H9 (cell line): ENCODE results near the gene SYMPK. TPM values are rescaled to one million over a fixed set of nuclear protein-coding genes. Genes with fewer than 3 reads are reported as not detected.

ENCODE experiments used
- DNase-seq: peaks from one replicate; pipeline ENCODE4 v3.0.0-alpha.2; 2017
- H2AFZ ChIP-seq: one replicate; pipeline ENCODE4 v1.6.1; 2013; ENCODE audit warnings: mild to moderate bottlenecking, low read length, control low read depth, moderate library complexity
- H2AK5ac ChIP-seq: 2 replicates; pipeline ENCODE4 v1.6.1; 2013; ENCODE audit warnings: low read length, control low read depth, mixed read lengths; ENCODE audit not compliant: insufficient read length
- H2BK120ac ChIP-seq: one replicate; pipeline ENCODE4 v1.6.1; 2013; ENCODE audit warnings: low read depth, mild to moderate bottlenecking, low read length, control low read depth, inconsistent platforms; ENCODE audit not compliant: poor library complexity, severe bottlenecking
- H2BK12ac ChIP-seq: 2 replicates; pipeline ENCODE4 v1.6.1; 2013; ENCODE audit warnings: low read length, control low read depth, mixed read lengths, low read depth; ENCODE audit not compliant: insufficient read length
- H2BK15ac ChIP-seq: 2 replicates; pipeline ENCODE4 v1.6.1; 2013; ENCODE audit warnings: low read depth, low read length, control low read depth
- H2BK20ac ChIP-seq: one replicate; pipeline ENCODE4 v1.6.1; 2013; ENCODE audit warnings: low read depth, mild to moderate bottlenecking, low read length, control low read depth, inconsistent platforms; ENCODE audit not compliant: poor library complexity, severe bottlenecking
- H2BK5ac ChIP-seq: 2 replicates; pipeline ENCODE4 v1.6.1; 2013; ENCODE audit warnings: low read length, control low read depth, mixed read lengths; ENCODE audit not compliant: insufficient read length
- H3K14ac ChIP-seq: 2 replicates; pipeline ENCODE4 v1.6.1; 2013; ENCODE audit warnings: low read length, control low read depth; ENCODE audit not compliant: insufficient read depth
- H3K18ac ChIP-seq: 2 replicates; pipeline ENCODE4 v1.6.1; 2013; ENCODE audit warnings: low read depth, mild to moderate bottlenecking, mixed read lengths, low read length, control low read depth; ENCODE audit not compliant: insufficient read length
- H3K23ac ChIP-seq: 2 replicates; pipeline ENCODE4 v1.6.1; 2013; ENCODE audit warnings: low read length, control low read depth, mixed read lengths, low read depth; ENCODE audit not compliant: insufficient read length
- H3K23me2 ChIP-seq: 2 replicates; pipeline ENCODE4 v1.6.1; 2013; ENCODE audit warnings: low read depth, mild to moderate bottlenecking, mixed read lengths, low read length, control low read depth; ENCODE audit not compliant: insufficient read length, poor library complexity, severe bottlenecking
- H3K27ac ChIP-seq: 2 replicates; pipeline ENCODE4 v1.5.1; 2013; ENCODE audit warnings: low read length, control low read depth, mixed read lengths, low read depth; ENCODE audit not compliant: insufficient read length
- H3K27me3 ChIP-seq: 2 replicates; pipeline ENCODE4 v1.6.1; 2013; ENCODE audit warnings: low read length, control low read depth, inconsistent platforms; ENCODE audit not compliant: insufficient read depth
- H3K4ac ChIP-seq: 2 replicates; pipeline ENCODE4 v1.6.1; 2013; ENCODE audit warnings: low read depth, mild to moderate bottlenecking, control low read depth, inconsistent platforms, low read length, moderate library complexity
- H3K4me1 ChIP-seq: 2 replicates; pipeline ENCODE4 v1.6.1; 2013; ENCODE audit warnings: low read length, control low read depth, inconsistent platforms; ENCODE audit not compliant: insufficient read depth
- H3K4me2 ChIP-seq: 2 replicates; pipeline ENCODE4 v1.6.1; 2013; ENCODE audit warnings: low read length, control low read depth, mixed read lengths; ENCODE audit not compliant: insufficient read length, insufficient read depth
- H3K56ac ChIP-seq: 2 replicates; pipeline ENCODE4 v1.6.1; 2013; ENCODE audit warnings: low read depth, mild to moderate bottlenecking, mixed read lengths, low read length, control low read depth; ENCODE audit not compliant: insufficient read length
- H3K79me1 ChIP-seq: 2 replicates; pipeline ENCODE4 v1.6.1; 2013; ENCODE audit warnings: low read depth, mild to moderate bottlenecking, moderate library complexity, low read length, control low read depth, inconsistent platforms; ENCODE audit not compliant: insufficient read depth, poor library complexity, severe bottlenecking
- H3K79me2 ChIP-seq: 2 replicates; pipeline ENCODE4 v1.6.1; 2013; ENCODE audit warnings: low read length, control low read depth, inconsistent platforms; ENCODE audit not compliant: insufficient read depth
- H3K9ac ChIP-seq: 2 replicates; pipeline ENCODE4 v1.6.1; 2013; ENCODE audit warnings: low read length, control low read depth, mixed read lengths; ENCODE audit not compliant: insufficient read length; ENCODE audit errors: extremely low read depth
- H3K9me3 ChIP-seq: one replicate; pipeline ENCODE4 v1.6.1; 2013; ENCODE audit warnings: low read depth, low read length, inconsistent platforms; ENCODE audit not compliant: control insufficient read depth
- H3T11ph ChIP-seq: one replicate; pipeline ENCODE4 v1.6.1; 2013; ENCODE audit warnings: mild to moderate bottlenecking, low read length, control low read depth, inconsistent platforms
- H4K20me1 ChIP-seq: one replicate; pipeline ENCODE4 v1.6.1; 2013; ENCODE audit not compliant: control insufficient read depth, insufficient read length, insufficient read depth
- H4K5ac ChIP-seq: 2 replicates; pipeline ENCODE4 v1.6.1; 2013; ENCODE audit warnings: low read depth, mild to moderate bottlenecking, mixed read lengths, low read length, control low read depth; ENCODE audit not compliant: insufficient read length
- H4K8ac ChIP-seq: replicated peaks from 2 replicates; pipeline ENCODE4 v1.6.1; 2013; ENCODE audit warnings: low read length, control low read depth, mixed read lengths, low read depth; ENCODE audit not compliant: insufficient read length
- H4K91ac ChIP-seq: 2 replicates; pipeline ENCODE4 v1.6.1; 2013; ENCODE audit warnings: low read depth, mild to moderate bottlenecking, moderate library complexity, mixed read lengths, low read length, control low read depth; ENCODE audit not compliant: insufficient read length
- H3K27ac Mint-ChIP-seq, 3 experiments: 2 replicates in 2 of 3; 3 replicates in 1 of 3; pipeline ENCODE4 v1.8.0; 2020 to 2021; ENCODE audit warnings: mixed read lengths in 3 of 3, mild to moderate bottlenecking in 1 of 3, moderate library complexity in 1 of 3
- H3K27me3 Mint-ChIP-seq: 2 replicates; pipeline ENCODE4 v1.8.0; 2021; ENCODE audit warnings: low read depth, mild to moderate bottlenecking, moderate library complexity, mixed read lengths
- H3K36me3 Mint-ChIP-seq, 3 experiments: 2 replicates in 2 of 3; 3 replicates in 1 of 3; pipeline ENCODE4 v1.8.0; 2020 to 2021; ENCODE audit warnings: low read depth in 3 of 3, mixed read lengths in 3 of 3; ENCODE audit not compliant: insufficient read depth in 1 of 3
- H3K4me1 Mint-ChIP-seq, 2 experiments: 2 replicates each; pipeline ENCODE4 v1.8.0; 2020; ENCODE audit warnings: mixed read lengths in 2 of 2
- H3K4me3 Mint-ChIP-seq, 2 experiments: 2 replicates in 1 of 2; 3 replicates in 1 of 2; pipeline ENCODE4 v1.8.0; 2020 to 2021; ENCODE audit warnings: mild to moderate bottlenecking in 2 of 2, mixed read lengths in 2 of 2, moderate library complexity in 1 of 2
- H3K9me3 Mint-ChIP-seq, 2 experiments: 2 replicates in 1 of 2; 3 replicates in 1 of 2; pipeline ENCODE4 v1.8.0; 2020; ENCODE audit warnings: mild to moderate bottlenecking in 2 of 2, mixed read lengths in 2 of 2, moderate library complexity in 1 of 2
- CTCF ChIP-seq: fragments of 200-600 bp; sonication (generic); conservative IDR thresholded peaks from 3 replicates; pipeline ENCODE4 v1.8.0; 2021; ENCODE audit warnings: antibody characterized with exemption, mild to moderate bottlenecking
- WGBS: extraction: QIAGEN DNeasy Blood & Tissue Kit; methylation state at CpG from one replicate; pipeline ENCODE4 v1.1.7; 2013; ENCODE audit warnings: missing lambda C conversion rate, low lambda C conversion rate, mixed read lengths; ENCODE audit not compliant: insufficient read length; ENCODE audit errors: extremely low coverage; 5-methylcytosine and 5-hydroxymethylcytosine counted together
- total RNA-seq: library from RNA; stranded (reverse); gene quantifications from 2 replicates; pipeline ENCODE4 v1.2.1, GENCODE V29; 2021

Gene SYMPK
- total RNA-seq, 1 experiment from 2014 or later: 104 TPM

- no peak for DNase-seq
- Mint-ChIP-seq H3K9me3 (no peaks in the 10 kb centered on the region; a peak in 1 of 5 replicates), H3K27ac (peak overlapping the region; percentile 97 to 100 (median 99)), H3K27me3 (no peaks in the 10 kb centered on the region; the same call in 1 of the 2 replicates), H3K36me3 (peaks cover 16 to 26% (median 18%) of the 10 kb centered on the region in 3 experiments; a peak in 6 of 7 replicates), H3K4me1 (peaks cover 34 to 42% of the 10 kb centered on the region in 2 experiments), H3K4me3 (peak overlapping the region; percentile 97 to 100)
- WGBS: no CpG with 5 or more reads among the region's 11 CpGs
- Histone ChIP-seq H3K56ac (no peak overlapping the region), H2AK5ac (no peak overlapping the region), H4K91ac (no peak overlapping the region), H3K27ac (peak overlapping the region; percentile 49), H3K4me1 (peaks cover 5% of the 10 kb centered on the region; the same call in 1 of the 2 replicates), H3K4me2 (peak overlapping the region; percentile 75), H2BK120ac (no peak overlapping the region), H2AFZ (no peak overlapping the region), H3K23me2 (peaks cover 18% of the 10 kb centered on the region), H3K79me2 (peaks cover 11% of the 10 kb centered on the region; the same call in 1 of the 2 replicates), H3K23ac (no peak overlapping the region), H3K4ac (no peak overlapping the region), H3K79me1 (peaks cover 3% of the 10 kb centered on the region), H2BK5ac (no peak overlapping the region), H4K20me1 (no peaks in the 10 kb centered on the region), H3K14ac (no peak overlapping the region), H2BK12ac (no peak overlapping the region), H3K9ac (peak overlapping the region; percentile 75), H3K18ac (no peak overlapping the region), H3K9me3 (no peaks in the 10 kb centered on the region), H2BK20ac (no peak overlapping the region), H3K27me3 (no peaks in the 10 kb centered on the region), H2BK15ac (no peak overlapping the region), H4K8ac (no peak overlapping the region), H3T11ph (no peak overlapping the region), H4K5ac (no peak overlapping the region)
- TF ChIP-seq CTCF: no peak
Measured at GRCh38 chr19:45862271-45862563, 730 bp downstream of the SYMPK start.
